Measurements from ENCODE around the gene CYB5RL.

DNA sequence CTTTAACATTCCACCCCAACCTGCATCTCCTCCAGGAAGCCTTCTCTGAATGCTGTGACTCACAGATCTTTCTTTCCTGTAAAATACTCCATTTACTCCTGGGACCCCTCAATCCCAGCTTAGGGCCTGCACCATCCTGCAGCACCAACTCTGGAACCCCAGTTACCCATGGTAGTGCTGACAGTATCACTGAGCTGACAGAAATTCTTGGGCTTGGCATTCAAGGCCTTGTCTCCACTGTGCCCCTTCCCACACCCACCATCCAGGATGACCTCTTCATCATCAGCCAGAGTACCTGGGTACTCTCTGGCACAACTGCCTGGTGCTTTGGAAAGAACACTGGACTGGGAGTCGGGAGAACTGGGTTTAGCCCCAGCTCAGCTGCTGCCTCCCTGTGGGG lies 8.3 kb downstream of the CYB5RL start:
- TF ChIP-seq POLR2A (IDR thresholded peaks at IDR 0.05; ENCODE audit: low read depth, low read length) (no peak), TAF1 (IDR thresholded peaks at IDR 0.05; ENCODE audit: borderline replicate concordance, low read depth, low read length) (no peak), POLR2AphosphoS5 (IDR thresholded peaks at IDR 0.05; ENCODE audit: low read depth, low read length) (no peak)

Measured in GM12892 (cell line).